ENCODE data around the gene MAN2C1. TPM values are rescaled to one million over a fixed set of nuclear protein-coding genes. Genes with fewer than 3 reads are reported as not detected.

The MAN2C1 gene
- total and polyA plus RNA-seq, 2 experiments from 2014 or later: 81.4 to 88.0 TPM

- H3K27ac ChIP-seq: no peak overlapping the region
- no peak for TF ChIP-seq EZH2phosphoT487 (IDR thresholded peaks at IDR 0.05; ENCODE audit: low read depth, severe bottlenecking, unreplicated experiment)
- TF ChIP-seq CTCF (IDR thresholded peaks at IDR 0.05; ENCODE audit: poor library complexity): no peak
- TF ChIP-seq EZH2 (IDR thresholded peaks at IDR 0.05; ENCODE audit: borderline replicate concordance): no peak
- no peak overlapping the region for H2AFZ ChIP-seq
- peaks cover 8% of the 10 kb centered on the region for H3K79me2 ChIP-seq
- H3K27me3 ChIP-seq: no peaks in the 10 kb centered on the region
- no peaks in the 10 kb centered on the region for H3K9me3 ChIP-seq (ENCODE audit: low read depth)
- no peaks in the 10 kb centered on the region for H3K9me2 ChIP-seq (replicated peaks; ENCODE audit: insufficient read depth)
- H3K4me2 ChIP-seq: no peak overlapping the region
- H3K4me3 ChIP-seq: no peak overlapping the region
- DNase-seq (ENCODE audit: low spot score): no peak
- H4K20me1 ChIP-seq (ENCODE audit: insufficient read depth, poor library complexity, severe bottlenecking): no peaks in the 10 kb centered on the region
- WGBS (ENCODE audit: low lambda C conversion rate, missing lambda C conversion rate): 95% methylated on average over 7 of the region's 7 CpGs
- H3K4me1 ChIP-seq (ENCODE audit: insufficient read depth): no peaks in the 10 kb centered on the region
- no peaks in the 10 kb centered on the region for H3K36me3 ChIP-seq (replicated peaks; ENCODE audit: insufficient read depth, low read depth)
Measured at GRCh38 chr15:75362642-75363249, 5.7 kb downstream of the MAN2C1 start.

DNA sequence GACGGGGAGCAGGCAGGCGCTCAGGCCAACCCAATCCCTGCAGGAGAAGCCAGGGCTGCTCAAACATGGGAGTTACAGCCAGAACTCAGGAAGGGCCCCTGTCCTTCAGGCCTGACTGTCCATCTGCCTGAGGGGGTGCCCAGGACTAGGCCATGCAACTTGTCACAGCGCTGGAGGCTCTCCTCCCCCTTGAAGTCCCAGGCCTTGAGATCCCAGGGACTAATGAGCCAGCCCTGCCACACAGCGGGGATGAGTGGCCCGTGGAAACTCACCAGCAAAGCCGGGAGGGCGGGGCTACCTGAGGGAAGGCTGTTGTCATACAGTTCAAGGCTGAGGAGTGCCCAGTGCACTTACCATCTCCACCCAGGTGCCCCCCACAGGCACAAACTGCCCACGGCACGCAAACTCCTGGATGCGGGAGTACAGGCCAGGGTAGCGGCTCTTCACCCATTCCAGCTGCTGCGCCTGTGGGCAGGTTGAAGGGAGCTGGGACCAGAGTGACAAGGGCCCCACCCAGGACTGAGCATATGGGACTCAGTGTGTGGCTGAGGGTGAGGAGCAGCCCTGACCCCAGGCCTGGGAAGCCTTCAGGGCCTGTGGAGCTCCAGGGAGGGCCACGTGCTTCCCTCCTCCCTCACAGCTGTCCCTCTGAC is 6.3 kb downstream of the MAN2C1 start:
- 91% methylated on average over 13 of the region's 13 CpGs for WGBS (ENCODE audit: low lambda C conversion rate, missing lambda C conversion rate)
- Histone ChIP-seq H3K4me3 (no peak overlapping the region), H3K36me3 (replicated peaks; ENCODE audit: insufficient read depth, low read depth) (no peaks in the 10 kb centered on the region), H4K20me1 (ENCODE audit: insufficient read depth, poor library complexity, severe bottlenecking) (no peaks in the 10 kb centered on the region), H3K27ac (no peak overlapping the region), H3K9me3 (ENCODE audit: low read depth) (no peaks in the 10 kb centered on the region), H3K4me2 (no peak overlapping the region), H3K4me1 (ENCODE audit: insufficient read depth) (no peaks in the 10 kb centered on the region), H2AFZ (no peak overlapping the region), H3K27me3 (no peaks in the 10 kb centered on the region), H3K9me2 (replicated peaks; ENCODE audit: insufficient read depth) (no peaks in the 10 kb centered on the region), H3K79me2 (peaks cover 4% of the 10 kb centered on the region)
- no peak for DNase-seq (ENCODE audit: low spot score)
- TF ChIP-seq CTCF (IDR thresholded peaks at IDR 0.05; ENCODE audit: poor library complexity): no peak
- TF ChIP-seq EZH2phosphoT487 (IDR thresholded peaks at IDR 0.05; ENCODE audit: low read depth, severe bottlenecking, unreplicated experiment): no peak
- TF ChIP-seq EZH2 (IDR thresholded peaks at IDR 0.05; ENCODE audit: borderline replicate concordance): no peak

DNA sequence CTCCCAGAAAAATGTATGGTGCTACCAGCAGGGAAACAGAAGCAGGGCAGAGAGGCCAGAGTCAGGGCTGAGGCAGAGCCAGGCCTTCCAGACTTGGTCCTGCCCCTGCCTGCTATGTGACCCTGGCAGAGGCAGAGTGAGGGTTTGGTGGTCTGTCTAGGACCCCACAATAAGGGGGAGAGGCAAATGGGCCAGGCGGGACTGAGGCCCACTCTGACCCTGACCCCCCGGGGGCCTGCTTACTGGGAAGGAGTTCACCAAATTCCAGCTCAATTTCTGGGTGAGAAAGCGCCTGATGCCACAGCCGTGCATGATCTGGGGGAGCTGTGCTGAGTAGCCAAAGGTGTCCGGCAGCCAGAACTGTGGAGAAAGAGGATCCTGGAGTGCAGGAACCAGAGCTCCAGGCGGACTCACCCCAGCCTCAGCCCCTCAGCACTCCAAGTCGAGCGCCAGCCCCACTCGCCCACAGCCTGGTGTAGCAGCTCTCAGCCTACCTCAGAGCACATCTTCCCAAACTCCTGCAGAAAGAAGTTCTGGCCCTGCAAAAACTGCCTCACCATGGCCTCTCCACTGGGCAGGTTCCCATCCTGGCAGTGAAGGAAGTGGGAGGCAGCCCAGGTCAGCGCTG is 6.9 kb downstream of the MAN2C1 start:
- Histone ChIP-seq H2AFZ (no peak overlapping the region), H3K9me2 (replicated peaks; ENCODE audit: insufficient read depth) (no peaks in the 10 kb centered on the region), H3K79me2 (no peaks in the 10 kb centered on the region), H3K4me3 (no peak overlapping the region), H4K20me1 (ENCODE audit: insufficient read depth, poor library complexity, severe bottlenecking) (no peaks in the 10 kb centered on the region), H3K36me3 (replicated peaks; ENCODE audit: insufficient read depth, low read depth) (no peaks in the 10 kb centered on the region), H3K9me3 (ENCODE audit: low read depth) (no peaks in the 10 kb centered on the region), H3K4me1 (ENCODE audit: insufficient read depth) (no peaks in the 10 kb centered on the region), H3K4me2 (no peak overlapping the region), H3K27ac (no peak overlapping the region), H3K27me3 (no peaks in the 10 kb centered on the region)
- no peak for DNase-seq (ENCODE audit: low spot score)
- WGBS (ENCODE audit: low lambda C conversion rate, missing lambda C conversion rate): 99% methylated on average over 10 of the region's 10 CpGs
- TF ChIP-seq CTCF (IDR thresholded peaks at IDR 0.05; ENCODE audit: poor library complexity) (no peak), EZH2 (IDR thresholded peaks at IDR 0.05; ENCODE audit: borderline replicate concordance) (no peak), EZH2phosphoT487 (IDR thresholded peaks at IDR 0.05; ENCODE audit: low read depth, severe bottlenecking, unreplicated experiment) (no peak)
